GM21717 (cell line): Measurements from ENCODE around the gene DPF3.

Source experiments
- ATAC-seq: cut with Tn5 transposase; IDR thresholded peaks from one replicate; pipeline ENCODE4 v1.9.1; 2021; ENCODE audit warnings: mild to moderate bottlenecking, moderate library complexity; ENCODE audit not compliant: unreplicated experiment

The DPF3 gene

DNA sequence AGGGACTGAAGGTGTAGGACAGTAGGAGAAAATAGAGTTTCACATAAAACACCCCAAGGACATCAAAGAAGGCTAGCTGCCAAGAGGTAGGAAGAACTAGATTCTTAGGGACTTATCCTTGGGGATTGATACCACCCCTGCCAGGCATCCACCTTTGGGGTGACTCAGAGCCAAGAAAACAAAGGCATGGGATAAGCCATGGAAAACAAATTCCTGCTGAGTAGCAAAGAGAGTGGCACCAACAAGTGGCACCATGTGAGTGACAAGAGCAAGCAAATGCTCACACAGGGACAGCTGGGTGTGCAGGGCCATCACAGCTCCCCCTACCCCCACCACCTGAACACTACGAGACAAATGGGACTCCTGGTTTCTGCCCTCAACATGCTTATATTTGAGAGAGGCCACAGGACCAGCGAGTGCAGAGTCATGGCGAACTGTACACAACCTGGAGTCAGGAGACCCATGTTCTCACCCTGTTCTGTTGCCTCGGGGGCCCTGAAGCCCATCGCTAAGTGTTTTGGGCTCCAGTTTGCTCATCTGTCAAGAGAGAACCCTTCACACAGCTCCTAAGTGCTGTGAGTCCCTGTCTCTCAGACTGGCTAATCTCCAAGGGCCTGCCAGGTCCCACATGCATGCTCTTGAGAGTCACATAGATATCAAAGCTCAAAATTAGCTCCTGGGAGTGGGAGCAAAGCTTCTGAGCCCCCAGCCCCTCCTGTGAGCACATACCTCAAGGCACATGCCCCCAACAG is 91.9 kb downstream of the DPF3 start:
- no peak for ATAC-seq

- no peak for ATAC-seq
Measured at GRCh38 chr14:72801381-72801812, 92.5 kb downstream of the DPF3 start.

- ATAC-seq = no peak
Measured at GRCh38 chr14:72800848-72801370, 93.0 kb downstream of the DPF3 start.

GRCh38 chr14:72800296-72800695 is 93.6 kb downstream of the DPF3 start:
- no peak for ATAC-seq

DNA sequence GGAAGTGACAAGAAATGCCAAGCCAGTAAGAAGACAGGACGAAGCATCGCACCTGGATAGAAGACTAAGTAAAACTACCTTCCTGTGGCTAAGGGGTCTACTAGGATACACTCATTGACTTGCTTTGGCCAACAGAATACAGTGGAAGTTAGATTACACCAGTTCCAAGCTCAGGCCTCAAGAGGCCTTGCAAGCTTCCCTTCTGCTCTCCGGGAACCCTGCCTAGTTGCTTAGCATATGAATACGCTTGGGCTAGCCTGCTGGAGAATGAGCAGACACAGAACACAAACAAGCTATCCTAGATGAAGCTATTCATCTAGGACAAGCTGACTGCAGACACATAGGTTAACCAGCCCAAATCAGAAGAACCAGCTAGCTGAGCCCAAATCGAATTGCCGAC is 97.0 kb downstream of the DPF3 start:
- no peak for ATAC-seq

DNA sequence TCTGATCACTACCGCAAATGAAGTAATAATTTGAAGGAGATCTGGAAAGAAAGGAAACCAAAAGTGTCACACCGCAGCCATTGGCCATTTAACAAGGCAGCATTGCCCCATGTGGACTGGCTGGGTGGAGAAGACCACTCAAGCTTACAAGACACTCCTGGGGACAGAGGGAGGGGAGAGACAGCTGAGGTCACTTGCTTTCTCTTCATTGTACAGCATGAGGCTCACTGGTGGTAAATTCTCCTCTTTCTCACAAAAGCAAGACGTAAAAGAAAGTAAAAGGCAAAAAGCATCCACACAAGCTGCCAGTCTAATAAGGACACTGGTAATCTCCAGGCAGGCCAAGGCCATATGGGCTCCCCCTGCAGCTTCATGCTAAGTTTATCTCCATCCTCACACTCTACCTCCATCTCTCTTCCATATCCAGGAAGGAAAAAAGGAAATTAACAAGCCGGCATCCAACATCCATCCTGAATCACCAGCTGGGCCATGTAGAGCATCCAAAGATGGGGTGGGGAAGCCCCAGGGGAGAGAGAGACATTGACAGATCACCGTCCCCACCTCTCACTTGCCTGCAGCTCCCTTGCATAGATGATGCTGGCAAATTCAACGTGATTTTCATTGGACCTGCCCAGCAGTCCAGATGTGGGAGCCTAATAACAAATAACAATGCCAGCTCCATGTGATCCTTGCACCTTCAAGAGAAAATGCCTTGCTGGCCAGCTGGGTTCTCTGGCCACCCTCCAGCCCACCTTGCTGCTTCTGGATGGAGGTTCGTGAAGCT is 100.6 kb downstream of the DPF3 start:
- ATAC-seq = no peak

DNA sequence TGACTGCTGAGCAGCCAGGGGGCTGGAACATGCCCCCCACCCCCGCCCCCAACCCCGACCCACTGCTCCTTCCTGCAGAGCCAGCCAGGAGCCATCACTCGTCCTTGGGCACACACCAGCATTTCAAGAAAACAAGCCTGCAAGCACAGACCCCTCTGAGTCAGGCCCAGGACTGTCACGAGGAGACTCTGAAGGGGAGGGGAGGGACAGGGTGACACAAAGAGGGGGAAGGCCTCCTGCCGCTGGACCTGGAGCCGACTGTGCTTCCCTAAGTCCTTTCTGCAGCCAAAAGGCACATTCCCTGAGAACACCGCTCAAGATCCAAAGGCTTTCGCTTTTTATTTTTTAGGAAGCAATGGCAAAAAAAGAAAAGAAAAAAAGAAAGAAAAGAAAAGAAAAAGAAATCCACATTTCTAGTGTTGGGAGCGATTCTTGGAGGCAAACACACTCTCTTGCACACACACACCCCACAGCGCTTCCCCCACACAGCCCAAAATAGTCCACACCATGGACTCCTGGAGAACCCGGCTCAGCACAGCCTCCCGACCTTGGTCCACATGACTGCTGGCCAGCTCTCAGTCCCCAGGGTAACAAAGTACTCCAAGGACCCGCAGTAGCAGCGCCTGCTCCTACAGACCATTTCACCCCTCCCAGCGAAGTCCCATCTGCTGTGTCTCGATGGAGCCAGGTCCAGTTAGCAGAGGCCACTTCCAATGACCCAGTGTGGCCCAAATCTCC is 101.7 kb downstream of the DPF3 start:
- no peak for ATAC-seq

DNA sequence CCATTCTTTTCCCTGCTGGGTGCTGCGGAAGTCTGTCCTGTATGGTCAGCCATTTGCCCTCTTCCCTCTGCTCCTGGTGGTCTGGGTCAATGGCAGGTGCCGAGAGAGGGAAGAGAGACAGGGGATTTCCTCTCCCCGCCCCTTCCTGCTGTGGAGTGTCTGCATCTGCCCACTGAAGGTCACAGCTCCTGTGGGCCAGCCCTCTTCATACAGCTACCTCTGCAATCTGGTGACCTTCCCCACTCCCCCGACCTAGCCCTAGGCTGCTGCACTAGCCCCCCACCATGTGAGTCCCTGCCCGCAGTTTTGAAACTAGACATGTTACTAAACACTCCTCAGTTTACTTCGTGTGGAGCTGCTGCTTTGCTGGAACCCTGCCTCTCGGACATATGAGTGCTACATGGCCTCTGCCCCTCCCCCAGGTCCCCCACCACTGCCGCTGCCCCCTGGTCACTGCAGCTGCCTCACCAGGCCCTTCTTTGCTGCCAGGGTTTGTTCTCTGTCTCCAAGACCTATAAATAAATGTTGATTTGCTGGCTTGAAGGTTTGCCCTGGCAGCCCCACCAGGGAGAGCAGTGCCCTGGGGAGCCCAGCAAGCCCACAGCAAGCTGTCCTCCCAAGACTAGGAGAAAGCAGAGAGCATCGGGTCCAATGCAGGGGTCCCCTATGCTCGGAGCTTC is 102.9 kb downstream of the DPF3 start:
- no peak for ATAC-seq

- ATAC-seq = no peak
Measured at GRCh38 chr14:72788972-72789728, 104.8 kb downstream of the DPF3 start.

DNA sequence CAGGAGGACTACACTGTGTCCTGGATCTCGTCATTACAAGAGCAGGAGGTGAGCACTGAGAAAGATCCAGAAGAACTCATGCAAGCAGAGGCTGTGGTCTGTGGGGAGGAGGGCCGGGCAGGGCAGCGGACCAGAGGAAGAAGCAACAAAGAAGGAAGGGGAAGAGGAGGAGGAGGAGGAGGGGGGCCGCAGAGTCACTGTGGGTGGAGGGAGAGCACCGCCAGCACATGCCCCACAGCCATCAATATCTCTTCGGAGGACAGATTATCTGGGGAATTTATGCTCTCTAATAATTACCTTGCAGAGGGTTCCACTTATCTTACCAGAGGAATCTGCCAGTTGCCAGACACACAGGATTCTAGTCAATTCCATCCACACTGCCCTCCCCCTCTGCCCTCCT is 105.6 kb downstream of the DPF3 start:
- no peak for ATAC-seq

DNA sequence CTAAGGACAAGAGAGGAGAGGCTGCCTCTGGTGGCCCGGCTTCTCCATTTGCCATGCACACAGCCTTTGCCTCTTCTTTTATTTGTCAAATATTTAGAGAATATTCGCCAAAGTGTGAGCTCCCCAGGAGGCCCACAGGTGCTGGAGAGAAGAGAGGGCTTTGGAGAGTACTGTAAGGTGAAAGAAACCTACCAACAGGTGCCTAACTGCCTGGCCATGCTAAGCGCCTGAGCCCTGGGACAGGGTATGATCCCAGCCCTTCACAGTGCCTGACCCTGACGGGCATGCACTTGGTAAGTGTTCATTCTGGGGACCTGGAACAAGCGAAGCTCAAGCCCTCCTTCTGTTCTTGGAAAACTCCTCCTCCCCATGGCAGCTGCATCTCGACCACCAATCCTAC is 106.1 kb downstream of the DPF3 start:
- ATAC-seq = no peak

DNA sequence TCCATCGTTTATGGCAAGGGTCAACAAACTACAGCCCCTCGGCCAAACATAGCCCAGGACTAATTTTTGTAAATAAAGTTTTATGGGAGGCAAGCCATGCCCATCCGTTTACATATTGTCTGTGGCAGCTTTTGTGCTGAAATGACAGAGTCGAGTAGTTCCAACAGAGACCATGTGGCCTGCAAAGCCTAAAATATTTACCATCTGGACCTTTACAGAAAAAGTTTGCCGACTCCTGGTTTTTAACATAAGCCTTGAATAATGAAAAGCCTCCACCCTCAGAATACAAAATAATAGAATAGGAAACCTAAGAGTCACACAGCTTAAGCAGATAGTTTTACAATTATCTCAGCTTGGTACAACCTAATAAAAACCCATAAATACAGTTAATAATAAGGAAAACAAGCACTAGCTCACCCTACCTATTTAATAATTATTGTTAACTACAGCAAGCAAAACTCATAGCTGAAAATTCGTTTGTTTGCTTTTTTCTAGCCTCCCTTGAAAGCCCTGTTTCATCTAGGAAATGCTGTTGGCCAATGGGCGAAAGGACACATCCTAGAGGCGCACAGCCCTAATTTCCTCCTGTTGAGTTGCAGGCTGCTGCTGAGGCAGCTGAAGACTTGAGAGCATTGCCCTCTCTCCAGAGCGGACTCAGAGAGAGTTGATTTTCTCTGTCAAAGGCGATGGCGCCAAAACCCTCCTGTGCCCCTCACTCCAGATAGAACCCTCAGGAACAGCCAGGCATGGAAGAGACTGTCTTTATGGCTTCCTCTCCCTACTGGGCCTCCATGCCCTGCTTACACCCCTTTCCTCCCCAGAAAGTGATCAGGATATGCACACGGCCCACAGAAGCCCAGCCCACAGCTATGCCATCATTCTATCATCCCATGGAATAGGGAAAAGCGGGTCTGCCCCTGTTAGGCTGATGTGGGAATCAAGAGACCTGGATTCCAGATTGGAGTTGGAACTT is 107.2 kb downstream of the DPF3 start:
- no peak for ATAC-seq

DNA sequence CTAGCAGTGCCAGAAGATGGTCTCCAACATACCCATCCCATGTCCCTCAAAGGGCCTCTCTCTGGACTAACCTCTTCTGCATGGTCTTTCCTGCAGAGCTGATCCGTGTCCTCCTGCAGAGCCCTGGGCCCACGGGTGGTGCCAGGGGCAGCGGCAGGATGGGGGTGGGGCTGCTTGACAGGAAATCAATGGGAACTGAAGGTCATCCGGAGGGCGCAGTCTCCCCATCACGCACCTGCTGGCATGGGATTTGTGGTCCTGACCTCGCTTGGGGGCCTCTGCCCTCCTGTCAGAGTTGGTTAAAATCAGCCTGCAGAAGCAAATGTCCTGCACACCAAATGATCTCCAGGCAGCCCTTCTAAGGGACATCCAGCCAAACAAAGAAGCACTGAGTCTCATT is 110.2 kb downstream of the DPF3 start:
- ATAC-seq = no peak

GRCh38 chr14:72782817-72783216 is 111.1 kb downstream of the DPF3 start:
- no peak for ATAC-seq

DNA sequence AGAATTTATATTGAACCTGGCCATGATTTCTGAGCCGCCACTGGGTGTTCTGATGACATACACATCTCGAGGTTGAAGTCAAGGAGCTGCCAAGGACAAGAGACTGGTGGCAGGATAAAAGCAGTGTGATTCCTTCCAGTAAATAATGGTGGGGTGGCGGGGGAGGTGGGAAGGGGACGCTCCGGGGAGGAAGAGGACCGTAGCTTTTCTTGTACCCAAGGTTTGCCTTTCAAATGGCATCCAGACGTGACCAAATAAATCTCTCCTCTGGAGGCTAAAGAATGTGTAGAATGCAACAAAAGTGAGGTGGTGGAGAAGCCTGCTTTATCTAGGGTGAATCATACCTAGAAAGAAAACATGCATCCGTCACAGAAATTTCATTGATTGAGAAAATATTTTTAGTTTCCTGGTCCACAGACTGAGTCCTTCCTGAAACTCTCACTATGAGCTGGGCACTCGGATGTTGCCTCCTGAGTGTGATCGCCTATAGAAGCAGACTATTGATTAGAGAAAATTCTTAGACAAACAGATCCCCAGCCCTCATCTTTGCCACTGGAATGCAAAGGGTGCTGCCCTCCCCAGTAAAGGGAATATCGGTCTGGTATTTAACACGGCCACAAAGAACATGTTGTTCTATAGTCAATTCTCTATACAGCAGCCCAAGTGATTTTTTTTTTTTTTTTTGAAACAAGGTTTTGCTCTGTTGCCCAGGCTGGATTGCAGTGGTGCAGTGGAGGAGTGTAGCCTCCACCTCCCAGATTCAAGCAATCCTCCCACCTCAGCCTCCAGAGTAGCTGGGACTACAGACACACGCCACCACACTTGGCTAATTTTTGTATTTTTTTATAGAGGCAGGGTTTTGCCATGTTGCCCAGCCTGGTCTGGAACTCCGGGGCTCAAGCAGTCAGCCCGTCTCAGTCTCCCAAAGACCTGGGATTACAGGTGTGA is 112.1 kb downstream of the DPF3 start:
- no peak for ATAC-seq

- no peak for ATAC-seq
Measured at GRCh38 chr14:72780751-72781150, 113.2 kb downstream of the DPF3 start.

- no peak for ATAC-seq
Measured at GRCh38 chr14:72779679-72780078, 114.2 kb downstream of the DPF3 start.

GRCh38 chr14:72777636-72778035 is 116.3 kb downstream of the DPF3 start:
- ATAC-seq = no peak
